Measurements from ENCODE around the gene ABCC9.

The ABCC9 gene

GRCh38 chr12:21826618-21826910 lies 114.7 kb downstream of the ABCC9 start:
- H3K4me3 ChIP-seq: no peak overlapping the region
- H3K9ac ChIP-seq (ENCODE audit: insufficient read length): no peak overlapping the region
- no peak for DNase-seq (ENCODE audit: low read depth, low spot score)
- no peak for TF ChIP-seq FOXP2 (optimal IDR thresholded peaks at IDR 0.05; ENCODE audit: control extremely low read depth, extremely low read length, insufficient read depth)
- TF ChIP-seq EZH2 (IDR thresholded peaks at IDR 0.05): no peak
- no peak for TF ChIP-seq POLR2AphosphoS5 (IDR thresholded peaks at IDR 0.05; ENCODE audit: borderline replicate concordance, low read depth, low read length)
- no peak overlapping the region for H3K27ac ChIP-seq
- H3K36me3 ChIP-seq (ENCODE audit: insufficient read depth, low read length): no peaks in the 10 kb centered on the region
- no peaks in the 10 kb centered on the region for H3K9me3 ChIP-seq (ENCODE audit: low read depth, low read length)

GRCh38 chr12:21825886-21826617 lies 115.2 kb downstream of the ABCC9 start:
- no peak for TF ChIP-seq FOXP2 (optimal IDR thresholded peaks at IDR 0.05; ENCODE audit: control extremely low read depth, extremely low read length, insufficient read depth)
- no peak for TF ChIP-seq POLR2AphosphoS5 (IDR thresholded peaks at IDR 0.05; ENCODE audit: borderline replicate concordance, low read depth, low read length)
- H3K27ac ChIP-seq: no peak overlapping the region
- DNase-seq (ENCODE audit: low read depth, low spot score): no peak
- no peak overlapping the region for H3K9ac ChIP-seq (ENCODE audit: insufficient read length)
- no peaks in the 10 kb centered on the region for H3K36me3 ChIP-seq (ENCODE audit: insufficient read depth, low read length)
- no peaks in the 10 kb centered on the region for H3K9me3 ChIP-seq (ENCODE audit: low read depth, low read length)
- no peak overlapping the region for H3K4me3 ChIP-seq

- Histone ChIP-seq H3K9me3 (ENCODE audit: low read depth, low read length) (no peaks in the 10 kb centered on the region), H3K4me3 (no peak overlapping the region), H3K36me3 (ENCODE audit: insufficient read depth, low read length) (no peaks in the 10 kb centered on the region), H3K27ac (no peak overlapping the region), H3K9ac (ENCODE audit: insufficient read length) (no peak overlapping the region)
- DNase-seq (ENCODE audit: low read depth, low spot score): no peak
- no peak for TF ChIP-seq FOXP2 (optimal IDR thresholded peaks at IDR 0.05; ENCODE audit: control extremely low read depth, extremely low read length, insufficient read depth)
- TF ChIP-seq POLR2AphosphoS5 (IDR thresholded peaks at IDR 0.05; ENCODE audit: borderline replicate concordance, low read depth, low read length): no peak
- TF ChIP-seq EZH2 (IDR thresholded peaks at IDR 0.05): no peak
Observed at GRCh38 chr12:21823581-21823980, 117.6 kb downstream of the ABCC9 start.

GRCh38 chr12:21819678-21820077 lies 121.5 kb downstream of the ABCC9 start:
- no peak for DNase-seq (ENCODE audit: low read depth, low spot score)

GRCh38 chr12:21819236-21819635 lies 122.0 kb downstream of the ABCC9 start:
- H3K9me3 ChIP-seq (ENCODE audit: low read depth, low read length): no peaks in the 10 kb centered on the region
- no peak for DNase-seq (ENCODE audit: low read depth, low spot score)
- H3K9ac ChIP-seq (ENCODE audit: insufficient read length): no peak overlapping the region

More at GRCh38 chr12:21819678-21820077, 121.5 kb downstream of the ABCC9 start:
- TF ChIP-seq POLR2AphosphoS5 (IDR thresholded peaks at IDR 0.05; ENCODE audit: borderline replicate concordance, low read depth, low read length) (no peak), FOXP2 (optimal IDR thresholded peaks at IDR 0.05; ENCODE audit: control extremely low read depth, extremely low read length, insufficient read depth) (no peak), EZH2 (IDR thresholded peaks at IDR 0.05) (no peak)
- no peaks in the 10 kb centered on the region for H3K9me3 ChIP-seq (ENCODE audit: low read depth, low read length)
- H3K9ac ChIP-seq (ENCODE audit: insufficient read length): no peak overlapping the region
- H3K4me3 ChIP-seq: no peak overlapping the region
- H3K36me3 ChIP-seq (ENCODE audit: insufficient read depth, low read length): no peaks in the 10 kb centered on the region
- H3K27ac ChIP-seq: no peak overlapping the region

GRCh38 chr12:21818627-21819026 lies 122.6 kb downstream of the ABCC9 start:
- no peaks in the 10 kb centered on the region for H3K36me3 ChIP-seq (ENCODE audit: insufficient read depth, low read length)
- H3K4me3 ChIP-seq: no peak overlapping the region
- no peaks in the 10 kb centered on the region for H3K9me3 ChIP-seq (ENCODE audit: low read depth, low read length)
- H3K9ac ChIP-seq (ENCODE audit: insufficient read length): no peak overlapping the region
- no peak for DNase-seq (ENCODE audit: low read depth, low spot score)
- H3K27ac ChIP-seq: no peak overlapping the region
- no peak for TF ChIP-seq EZH2 (IDR thresholded peaks at IDR 0.05)
- no peak for TF ChIP-seq FOXP2 (optimal IDR thresholded peaks at IDR 0.05; ENCODE audit: control extremely low read depth, extremely low read length, insufficient read depth)
- no peak for TF ChIP-seq POLR2AphosphoS5 (IDR thresholded peaks at IDR 0.05; ENCODE audit: borderline replicate concordance, low read depth, low read length)

More at GRCh38 chr12:21819236-21819635, 122.0 kb downstream of the ABCC9 start:
- no peak for TF ChIP-seq FOXP2 (optimal IDR thresholded peaks at IDR 0.05; ENCODE audit: control extremely low read depth, extremely low read length, insufficient read depth)
- TF ChIP-seq EZH2 (IDR thresholded peaks at IDR 0.05): no peak
- no peak for TF ChIP-seq POLR2AphosphoS5 (IDR thresholded peaks at IDR 0.05; ENCODE audit: borderline replicate concordance, low read depth, low read length)
- H3K4me3 ChIP-seq: no peak overlapping the region
- H3K27ac ChIP-seq: no peak overlapping the region
- no peaks in the 10 kb centered on the region for H3K36me3 ChIP-seq (ENCODE audit: insufficient read depth, low read length)

GRCh38 chr12:21815306-21816062 lies 125.7 kb downstream of the ABCC9 start:
- Histone ChIP-seq H3K36me3 (ENCODE audit: insufficient read depth, low read length) (no peaks in the 10 kb centered on the region), H3K27ac (no peak overlapping the region), H3K4me3 (no peak overlapping the region), H3K9me3 (ENCODE audit: low read depth, low read length) (no peaks in the 10 kb centered on the region), H3K9ac (ENCODE audit: insufficient read length) (no peak overlapping the region)
- TF ChIP-seq FOXP2 (optimal IDR thresholded peaks at IDR 0.05; ENCODE audit: control extremely low read depth, extremely low read length, insufficient read depth) (no peak), POLR2AphosphoS5 (IDR thresholded peaks at IDR 0.05; ENCODE audit: borderline replicate concordance, low read depth, low read length) (no peak)
- no peak for DNase-seq (ENCODE audit: low read depth, low spot score)

- no peak overlapping the region for H3K4me3 ChIP-seq
- TF ChIP-seq POLR2AphosphoS5 (IDR thresholded peaks at IDR 0.05; ENCODE audit: borderline replicate concordance, low read depth, low read length) (no peak), FOXP2 (optimal IDR thresholded peaks at IDR 0.05; ENCODE audit: control extremely low read depth, extremely low read length, insufficient read depth) (no peak), EZH2 (IDR thresholded peaks at IDR 0.05) (no peak)
- H3K9ac ChIP-seq (ENCODE audit: insufficient read length): no peak overlapping the region
- H3K36me3 ChIP-seq (ENCODE audit: insufficient read depth, low read length): no peaks in the 10 kb centered on the region
- no peak for DNase-seq (ENCODE audit: low read depth, low spot score)
- no peaks in the 10 kb centered on the region for H3K9me3 ChIP-seq (ENCODE audit: low read depth, low read length)
- no peak overlapping the region for H3K27ac ChIP-seq
Observed at GRCh38 chr12:21814814-21815213, 126.4 kb downstream of the ABCC9 start.
